HG02610 (cell line): ENCODE data around the gene GNG12.

Experiments used
- ATAC-seq: cut with Tn5 transposase; IDR thresholded peaks from one replicate; pipeline ENCODE4 v1.9.1; 2021; ENCODE audit warnings: mild to moderate bottlenecking, moderate library complexity; ENCODE audit not compliant: unreplicated experiment

Gene GNG12

DNA sequence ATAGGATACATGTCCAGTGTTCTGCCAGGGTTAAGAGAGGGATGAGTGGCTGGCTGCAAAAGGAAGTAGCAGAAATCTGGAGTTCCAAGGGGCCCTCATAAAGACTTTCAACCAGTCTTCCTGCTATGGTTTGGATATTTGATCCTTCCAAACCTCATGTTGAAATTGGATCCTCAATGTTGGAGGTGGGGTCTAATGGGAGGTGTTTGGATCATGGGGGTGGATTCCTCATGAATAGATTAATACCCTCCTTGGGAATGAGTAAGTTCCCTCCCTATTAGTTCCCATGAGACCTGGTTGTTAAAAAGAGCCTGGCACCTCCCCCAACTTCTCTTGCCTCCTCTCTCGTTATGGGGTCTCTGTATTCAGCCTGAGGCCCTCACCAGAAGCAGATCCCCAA, 10.1 kb upstream of the GNG12 start:
- no peak for ATAC-seq

- ATAC-seq: no peak
Observed at GRCh38 chr1:67840449-67840848, 7.2 kb upstream of the GNG12 start.

GRCh38 chr1:67839826-67840225, 6.6 kb upstream of the GNG12 start:
- no peak for ATAC-seq

DNA sequence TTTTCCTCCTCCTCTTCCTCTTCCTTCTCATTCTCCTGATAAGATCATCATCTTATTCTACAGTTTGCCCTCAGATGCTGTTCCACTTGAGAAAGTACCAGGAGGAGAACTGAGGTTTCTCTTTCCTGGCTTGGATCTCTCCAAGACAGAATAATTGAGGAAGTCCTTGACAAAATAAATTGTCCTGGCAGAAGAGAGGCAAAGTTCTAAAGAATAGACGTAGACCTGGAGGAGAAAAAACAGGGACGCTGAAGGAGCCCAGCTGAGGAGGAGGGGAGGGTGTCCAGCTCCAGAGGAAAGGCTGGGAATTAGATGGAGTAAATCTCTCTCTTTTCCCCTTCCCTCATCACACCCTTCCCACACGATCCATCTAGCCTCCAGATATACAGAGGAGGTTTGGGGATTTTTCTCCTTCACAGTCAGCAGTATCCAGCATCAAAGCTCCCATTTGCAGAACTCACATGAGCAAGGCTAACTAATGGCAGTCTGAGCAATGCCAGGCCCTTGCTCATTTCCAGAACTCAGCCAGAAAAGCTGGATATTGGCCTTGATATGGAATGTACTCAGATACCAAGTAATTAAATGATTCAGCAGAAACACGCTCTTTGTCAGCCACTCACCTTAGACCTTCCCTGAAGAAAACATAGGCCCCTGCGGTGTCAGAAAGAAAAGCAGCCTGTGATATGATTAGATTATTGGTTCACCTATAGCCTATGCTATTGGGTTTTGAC, 5.1 kb upstream of the GNG12 start:
- no peak for ATAC-seq

- no peak for ATAC-seq
Observed at GRCh38 chr1:67836769-67837168, 3.5 kb upstream of the GNG12 start.

DNA sequence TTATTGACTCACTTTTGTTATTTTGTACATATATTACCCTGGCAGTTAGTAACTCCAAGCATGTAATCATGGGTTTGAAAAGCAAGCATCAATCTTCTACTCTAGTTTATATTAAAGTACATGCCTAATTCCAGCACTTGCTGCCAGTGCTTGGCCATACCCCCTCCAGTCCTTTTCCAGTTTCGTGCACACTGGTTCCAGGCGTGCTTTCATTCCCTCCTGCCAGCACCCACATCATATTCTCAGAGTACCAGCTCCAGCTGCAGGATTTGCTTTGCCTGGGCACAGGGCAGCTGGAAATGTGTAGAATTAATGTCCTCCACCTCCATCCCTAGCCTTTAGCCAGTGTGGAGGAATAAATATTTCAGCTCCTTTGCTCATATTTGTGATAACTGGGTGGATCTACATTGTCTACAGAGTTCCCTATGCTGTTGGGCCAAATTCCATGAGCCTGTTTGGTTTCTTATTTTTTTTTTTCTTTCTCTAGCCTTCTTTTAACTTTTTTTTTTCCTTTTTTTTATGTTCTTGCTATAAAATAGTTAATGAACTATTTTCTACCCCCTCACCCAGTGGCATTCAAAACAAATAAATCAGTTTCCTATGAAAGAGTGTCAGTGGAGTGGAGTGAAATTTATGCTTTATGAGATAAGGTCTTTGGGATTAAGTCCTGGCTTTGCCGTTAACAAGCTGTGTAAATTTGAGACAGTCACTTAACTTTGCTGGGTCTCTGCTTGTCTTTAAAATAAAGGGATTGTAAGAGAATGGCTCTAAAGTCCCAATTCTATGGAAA, 2.6 kb upstream of the GNG12 start:
- no peak for ATAC-seq

- no peak for ATAC-seq
Observed at GRCh38 chr1:67834246-67834877, 1.1 kb upstream of the GNG12 start.

DNA sequence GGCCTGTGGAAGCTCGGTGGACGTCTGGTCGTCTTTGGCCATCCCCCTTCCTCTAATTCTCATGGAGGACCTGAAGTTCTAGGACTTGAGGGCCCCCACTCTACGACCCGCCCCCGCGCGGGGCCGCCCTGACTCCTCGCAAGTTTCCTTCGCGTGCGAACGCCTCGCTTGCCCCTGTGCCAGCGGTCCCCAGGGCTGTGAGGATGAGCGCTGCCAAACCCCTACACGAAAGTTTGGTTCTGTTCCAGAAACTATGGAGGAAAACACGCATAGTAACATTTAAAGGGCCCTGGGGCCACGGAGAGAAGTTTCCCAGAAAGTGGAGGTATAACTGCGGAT, 304 bp upstream of the GNG12 start:
- ATAC-seq: no peak

DNA sequence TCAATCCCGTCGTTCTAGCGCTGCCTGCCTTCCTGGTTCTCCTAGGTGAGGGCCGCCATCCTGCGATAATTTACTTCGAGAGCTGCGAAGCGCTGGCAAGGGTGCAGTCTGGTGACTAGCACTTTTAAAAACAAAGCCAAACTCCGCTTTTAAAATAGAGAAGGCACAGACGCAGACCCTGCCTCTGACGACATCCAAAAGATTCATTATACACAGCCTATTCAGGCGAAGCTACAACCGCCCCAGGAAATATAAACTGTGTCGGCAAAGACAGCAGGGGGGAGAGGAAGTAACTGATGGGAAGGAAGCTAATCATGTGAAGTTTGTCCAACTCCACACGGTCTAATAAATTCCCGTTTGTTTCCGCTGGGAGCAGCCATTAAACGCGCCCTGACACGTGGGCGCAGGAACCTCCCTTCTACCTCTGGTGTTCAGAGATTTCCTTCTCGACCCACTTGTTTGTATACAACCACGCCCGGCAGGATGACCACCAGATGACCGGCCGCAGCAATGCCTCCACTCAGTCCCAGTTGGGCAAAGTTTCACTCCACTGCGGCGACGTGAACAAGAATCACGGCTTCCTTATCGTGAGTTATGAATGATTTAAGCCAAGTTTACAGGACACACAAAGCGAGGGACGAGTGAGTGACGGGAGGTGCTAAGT, 1.3 kb downstream of the GNG12 start:
- no peak for ATAC-seq

DNA sequence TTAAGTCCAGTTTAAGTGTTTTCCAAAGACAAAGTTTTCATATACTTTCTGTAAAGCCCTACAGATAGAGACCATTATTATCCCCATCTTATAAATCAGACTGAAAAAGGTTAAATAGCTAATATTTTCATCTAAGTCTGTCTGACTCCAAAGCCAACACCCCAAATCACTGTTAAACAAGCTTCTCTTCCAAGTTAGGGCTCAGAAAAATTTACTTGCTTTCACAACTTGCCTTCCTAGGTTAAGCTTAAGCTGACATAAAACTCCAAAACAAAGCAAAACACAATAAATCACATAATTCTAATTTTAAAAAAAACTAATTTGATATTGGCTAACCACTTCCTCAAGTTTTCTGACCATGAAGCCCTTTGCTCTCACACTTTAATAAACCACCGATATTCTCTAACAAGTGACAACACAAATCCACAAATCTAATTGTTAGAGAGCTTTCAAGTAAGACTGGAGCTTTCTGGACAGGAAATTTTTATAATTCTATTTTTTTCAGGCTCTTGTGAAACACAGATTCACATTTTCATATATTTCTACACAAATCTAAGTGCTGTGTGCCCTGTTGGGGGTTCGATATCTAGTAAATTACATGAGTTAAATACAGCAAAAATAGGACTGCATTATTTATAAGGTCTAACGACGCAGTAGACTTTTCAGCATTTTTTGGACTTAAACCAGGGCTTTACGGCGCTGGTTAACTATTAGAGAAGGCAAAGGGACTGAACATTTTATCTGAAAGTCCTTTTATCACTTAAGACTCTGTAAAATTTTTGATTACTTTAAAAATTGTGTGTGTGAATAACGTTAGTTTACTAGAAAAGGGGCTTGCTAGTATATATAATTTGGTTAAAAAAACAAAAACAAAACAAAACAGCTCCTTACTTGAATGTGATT, 2.1 kb downstream of the GNG12 start:
- no peak for ATAC-seq

DNA sequence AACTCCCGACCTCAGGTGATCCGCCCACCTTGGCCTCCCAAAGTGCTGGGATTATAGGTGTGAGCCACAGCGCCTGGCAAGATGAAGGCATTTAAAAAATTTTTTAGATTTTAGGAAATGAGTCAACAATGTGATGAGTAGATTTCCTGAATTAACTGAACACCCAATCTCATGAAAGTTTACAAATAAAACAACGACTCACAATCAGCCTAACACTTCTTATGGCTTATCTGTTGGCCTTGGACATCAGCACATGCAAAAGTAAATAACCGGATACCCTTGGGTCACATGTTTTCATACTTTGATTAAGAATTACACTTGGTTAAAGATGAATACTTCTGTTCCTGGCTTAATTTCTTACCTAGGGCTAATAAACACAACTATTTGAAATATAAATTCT, 3.0 kb downstream of the GNG12 start:
- no peak for ATAC-seq

- no peak for ATAC-seq
Observed at GRCh38 chr1:67827688-67828087, 5.6 kb downstream of the GNG12 start.

- ATAC-seq: no peak
Observed at GRCh38 chr1:67825591-67825990, 7.7 kb downstream of the GNG12 start.

GRCh38 chr1:67824766-67825165, 8.5 kb downstream of the GNG12 start:
- no peak for ATAC-seq

- no peak for ATAC-seq
Observed at GRCh38 chr1:67823615-67824014, 9.7 kb downstream of the GNG12 start.

GRCh38 chr1:67821263-67821662, 12.0 kb downstream of the GNG12 start:
- ATAC-seq: no peak

DNA sequence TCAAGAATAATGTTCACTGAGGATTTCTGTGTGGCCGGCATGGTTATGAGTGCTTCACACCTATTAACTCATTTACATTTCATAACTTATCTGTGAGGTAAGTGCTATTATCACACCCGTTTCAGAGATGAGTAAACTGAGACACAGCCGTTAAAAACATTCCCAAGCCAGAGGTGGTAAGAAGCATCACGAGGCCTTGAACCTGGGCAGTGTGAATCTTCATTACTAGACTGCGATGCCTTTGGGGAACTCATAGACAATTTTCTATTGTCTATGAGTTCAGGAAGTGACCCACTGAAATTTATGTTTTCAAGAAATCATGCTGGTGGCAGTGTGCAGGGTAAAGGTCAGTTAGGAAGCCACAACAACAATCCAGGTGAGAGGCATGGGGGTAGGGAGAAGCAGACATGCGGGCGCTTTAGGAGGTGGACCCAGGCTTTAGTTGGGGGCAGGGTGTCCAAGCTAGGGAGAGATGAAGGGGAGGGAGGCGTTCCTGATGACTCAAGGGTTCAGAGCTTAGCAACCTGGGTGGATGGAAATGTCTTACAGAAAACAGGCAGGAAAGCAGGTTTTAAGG, 14.5 kb downstream of the GNG12 start:
- no peak for ATAC-seq

DNA sequence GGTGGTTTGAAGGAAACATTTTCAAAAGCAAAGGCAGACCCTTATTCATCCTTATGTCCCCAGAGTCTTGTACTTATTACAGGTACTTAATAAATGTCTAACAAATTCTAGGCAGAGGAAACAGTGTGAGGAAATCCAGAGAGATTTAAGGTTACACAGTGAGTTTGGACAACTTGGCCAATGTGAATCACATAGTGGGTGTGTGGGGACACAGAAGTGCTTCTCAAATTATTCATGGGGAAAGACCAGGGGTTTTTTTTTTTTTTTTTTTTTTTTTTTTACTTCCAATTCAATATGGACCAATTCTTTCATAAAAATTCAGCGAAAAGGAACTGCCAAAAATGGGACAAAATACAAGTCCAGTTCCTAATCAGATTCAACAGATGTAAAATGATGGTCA, 15.1 kb downstream of the GNG12 start:
- ATAC-seq: no peak

DNA sequence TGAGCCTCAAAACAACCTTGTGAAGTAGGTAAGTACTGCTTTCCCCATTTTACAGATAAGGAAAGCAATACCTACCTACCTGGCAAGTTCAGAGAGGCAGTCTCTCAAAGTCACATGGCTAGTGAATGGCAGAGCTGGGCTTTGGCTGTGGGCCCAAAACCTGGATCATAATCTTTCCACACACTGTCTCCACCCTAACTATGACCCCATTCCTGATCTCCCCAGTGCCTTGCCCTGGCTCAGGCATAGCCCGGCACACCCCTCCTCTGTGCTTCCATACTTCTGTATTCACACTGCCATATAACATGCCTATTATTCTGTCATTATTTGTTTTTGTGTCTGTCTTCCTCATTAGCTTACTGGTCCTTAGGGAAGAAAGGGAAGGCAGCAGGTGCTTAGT, 15.9 kb downstream of the GNG12 start:
- ATAC-seq: no peak

GRCh38 chr1:67816506-67816905, 16.8 kb downstream of the GNG12 start:
- ATAC-seq: no peak
